Naive thymus-derived CD4-positive, alpha-beta T cell (primary cell): ENCODE data around the gene PARVG. TPM values are rescaled to one million over a fixed set of nuclear protein-coding genes. Genes with fewer than 3 reads are reported as not detected.

Experiments used
- polyA plus RNA-seq, 2 donors: library from polyadenylated mRNA; unstranded; fragments of 300-500 nt; fragmentation: Illumina TruSeq; gene quantifications; one replicate each; pipeline ENCODE4 v1.2.3, GENCODE V29; 2021
- total RNA-seq, 6 experiments: library from RNA in 5 of 6; stranded (reverse) in 5 of 6; gene quantifications; 1 replicate in 5 of 6; 2 replicates in 1 of 6; pipeline ENCODE4 v1.2.3 and lab custom pipeline; 2021 to 2026

PARVG gene
- total and polyA plus RNA-seq, 7 experiments from 2014 or later: 36.4 to 209 (median 142) TPM

Other genes with a start within 250 kb of the PARVG start
- gene SAMM50, start 225.5 kb upstream of the PARVG start, total RNA-seq: 10 to 100 TPM; 25.9 to 47.1 (median 34.0) TPM
- 10 to 100 TPM; 61.7 to 62.3 TPM for gene SAMM50, start 225.5 kb upstream of the PARVG start, polyA plus RNA-seq
- 10 to 100 TPM in 2 of 5 experiments, 1 to 10 TPM in 3; 3.9 to 51.2 (median 8.1) TPM for gene PARVB, start 156.6 kb upstream of the PARVG start, total RNA-seq
- gene PARVB, start 156.6 kb upstream of the PARVG start, polyA plus RNA-seq: under 1 TPM; 0.18 to 0.38 TPM
- gene SHISAL1, start 132.0 kb downstream of the PARVG start, total RNA-seq: not detected
- not detected for gene SHISAL1, start 132.0 kb downstream of the PARVG start, polyA plus RNA-seq